ENCODE results near the gene ZNF775. TPM values are rescaled to one million over a fixed set of nuclear protein-coding genes. Genes with fewer than 3 reads are reported as not detected.

Gene ZNF775
- total RNA-seq, 4 donors from 2014 or later: 1.4 to 3.8 (median 2.4) TPM

- no peak overlapping the region for H3K4me3 ChIP-seq (ENCODE audit: low read depth, poor library complexity, severe bottlenecking)
- DNase-seq (ENCODE audit: low spot score in 2 of 2): no peak
- WGBS, 2 donors: 60 to 62% methylated on average over 10 of the region's 10 CpGs
- TF ChIP-seq POLR2A (IDR thresholded peaks at IDR 0.05): no peak
- TF ChIP-seq CTCF (IDR thresholded peaks at IDR 0.05): no peak
- intact Hi-C loops (cut with DNase I; ENCODE audit: low total_unique reads): no loop called here
Observed at GRCh38 chr7:150410680-150411346, 31.7 kb downstream of the ZNF775 start.

- no peak for DNase-seq (ENCODE audit: low spot score in 2 of 2)
- intact Hi-C loops (cut with DNase I; ENCODE audit: low total_unique reads): no loop called here
- 70 to 73% methylated on average over 11 of the region's 11 CpGs for WGBS, 2 donors
- H3K4me3 ChIP-seq (ENCODE audit: low read depth, poor library complexity, severe bottlenecking): no peak overlapping the region
- TF ChIP-seq POLR2A (IDR thresholded peaks at IDR 0.05) (no peak), CTCF (IDR thresholded peaks at IDR 0.05) (no peak)
Observed at GRCh38 chr7:150411606-150412005, 32.5 kb downstream of the ZNF775 start.

- DNase-seq (ENCODE audit: low spot score in 2 of 2): no peak
- intact Hi-C loops (cut with DNase I; ENCODE audit: low total_unique reads): no loop called here
- no peak overlapping the region for H3K4me3 ChIP-seq (ENCODE audit: low read depth, poor library complexity, severe bottlenecking)
- TF ChIP-seq CTCF (IDR thresholded peaks at IDR 0.05) (no peak), POLR2A (IDR thresholded peaks at IDR 0.05) (no peak)
- 90 to 96% methylated on average over 11 of the region's 11 CpGs for WGBS, 2 donors
Observed at GRCh38 chr7:150412016-150412415, 32.9 kb downstream of the ZNF775 start.

DNA sequence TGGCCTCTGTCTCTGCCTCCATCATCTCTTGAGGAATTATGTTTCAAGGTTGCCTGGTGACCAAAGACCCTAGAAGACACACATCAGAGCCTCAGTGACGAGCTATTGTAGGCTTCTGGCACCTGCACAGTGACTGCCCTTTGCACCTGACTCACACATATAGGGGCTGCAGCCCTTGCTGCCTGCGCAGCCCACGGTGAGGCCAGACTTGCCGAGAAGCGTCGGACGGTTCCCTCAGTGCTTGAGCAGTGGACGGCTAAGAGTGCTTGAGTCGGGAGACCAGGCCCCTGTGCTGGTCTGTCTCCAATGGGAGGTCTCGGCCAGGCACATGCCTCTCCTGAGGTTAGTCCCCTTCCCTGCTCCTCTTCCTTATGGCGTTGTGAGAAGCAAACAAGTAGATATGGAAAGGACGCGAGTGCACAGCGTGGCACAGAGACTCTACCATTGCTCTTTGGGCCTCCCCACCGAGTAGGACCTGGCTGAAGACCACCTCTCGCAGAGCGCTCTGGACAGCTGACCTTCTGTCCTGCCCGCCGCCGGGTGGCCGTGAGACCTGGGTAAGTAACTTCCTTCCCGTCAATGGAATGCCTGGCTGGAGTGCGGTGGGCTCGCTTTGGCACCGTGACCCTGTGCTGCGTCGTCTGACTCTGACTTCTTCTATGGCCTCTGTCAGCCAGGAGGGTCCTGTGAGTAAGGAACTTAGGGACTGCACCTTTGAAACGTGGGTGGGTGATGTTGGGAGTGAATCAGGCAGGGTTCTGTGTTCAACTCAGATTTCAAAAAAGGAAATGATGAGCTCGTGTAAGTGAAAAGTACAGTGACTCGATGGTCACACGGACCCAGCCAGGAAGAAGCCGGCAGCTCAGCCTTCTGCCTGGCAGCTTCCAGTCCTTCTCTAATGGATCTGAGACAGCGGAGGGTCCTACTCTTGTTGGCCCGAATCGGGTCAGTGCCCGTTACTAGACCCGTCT is 33.7 kb downstream of the ZNF775 start:
- no peak overlapping the region for H3K4me3 ChIP-seq (ENCODE audit: low read depth, poor library complexity, severe bottlenecking)
- no peak for DNase-seq (ENCODE audit: low spot score in 2 of 2)
- 89 to 90% methylated on average over 28 to 35 of the region's 37 CpGs for WGBS, 2 donors
- no peak for TF ChIP-seq CTCF (IDR thresholded peaks at IDR 0.05)
- TF ChIP-seq POLR2A (IDR thresholded peaks at IDR 0.05): no peak
- intact Hi-C loops (cut with DNase I; ENCODE audit: low total_unique reads): no loop called here

DNA sequence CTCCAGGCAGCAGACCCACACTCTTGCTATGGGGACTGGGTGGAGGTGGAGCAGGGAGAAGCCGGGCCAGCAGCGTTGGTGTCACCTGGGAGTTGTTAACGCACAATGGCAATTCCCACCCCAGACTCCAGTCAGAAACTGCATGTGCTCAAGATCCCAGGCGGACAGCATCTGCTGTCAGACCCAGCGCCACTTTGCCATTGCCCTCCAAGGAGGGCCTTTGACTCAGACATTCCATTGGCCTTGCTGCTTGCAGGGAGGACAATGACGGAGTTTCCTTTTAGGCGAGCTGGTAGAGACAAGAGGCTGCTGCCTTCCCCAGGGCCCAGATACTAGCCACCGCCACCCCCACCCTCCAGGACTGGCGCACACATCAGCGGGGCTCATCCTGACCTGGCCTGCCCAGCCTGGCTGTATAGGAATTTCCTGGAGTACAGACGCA is 34.5 kb downstream of the ZNF775 start:
- TF ChIP-seq POLR2A (IDR thresholded peaks at IDR 0.05) (no peak), CTCF (IDR thresholded peaks at IDR 0.05) (no peak)
- DNase-seq (ENCODE audit: low spot score in 2 of 2): peak in 1 of 2 donors; percentile 36
- WGBS, 2 donors: 74 to 89% methylated on average over 10 to 11 of the region's 11 CpGs
- H3K4me3 ChIP-seq (ENCODE audit: low read depth, poor library complexity, severe bottlenecking): no peak overlapping the region
- intact Hi-C loops (cut with DNase I; ENCODE audit: low total_unique reads): no loop called here

All from lower leg skin (tissue), 4 donors.